GM13977 (cell line): ENCODE results near the gene USP12.
A peak's percentile ranks its signal among the peaks of the same experiment; 100 is the strongest.

Experiments used
- DNase-seq: peaks from one replicate; pipeline ENCODE4 v3.0.0; 2012; ENCODE audit warnings: low spot score
- CTCF ChIP-seq: IDR thresholded peaks from 2 replicates; pipeline ENCODE4 v1.5.1; 2012; ENCODE audit warnings: mild to moderate bottlenecking, control low read depth; ENCODE audit not compliant: insufficient read depth; ENCODE audit errors: extremely low read depth, missing control alignments
- in situ Hi-C: fragments of 300-500 bp; cut with MboI; formaldehyde crosslinking; loops from one replicate; pipeline ENCODE4 v1.12.0; 2022; ENCODE audit warnings: low sequenced_read_pairs, low pct_unique_long_range_greater_than_20kb, mixed read lengths, inconsistent platforms; ENCODE audit not compliant: unreplicated experiment

The USP12 gene

GRCh38 chr13:27174766-27175455 is 3.3 kb upstream of the USP12 start:
- in situ Hi-C loops, result no loop called here
- no peak for TF ChIP-seq CTCF
- no peak for DNase-seq

- no peak for TF ChIP-seq CTCF
- DNase-seq, result peak; percentile 34
- in situ Hi-C loops, result no loop called here
Measured at GRCh38 chr13:27172495-27172842, 858 bp upstream of the USP12 start.

DNA sequence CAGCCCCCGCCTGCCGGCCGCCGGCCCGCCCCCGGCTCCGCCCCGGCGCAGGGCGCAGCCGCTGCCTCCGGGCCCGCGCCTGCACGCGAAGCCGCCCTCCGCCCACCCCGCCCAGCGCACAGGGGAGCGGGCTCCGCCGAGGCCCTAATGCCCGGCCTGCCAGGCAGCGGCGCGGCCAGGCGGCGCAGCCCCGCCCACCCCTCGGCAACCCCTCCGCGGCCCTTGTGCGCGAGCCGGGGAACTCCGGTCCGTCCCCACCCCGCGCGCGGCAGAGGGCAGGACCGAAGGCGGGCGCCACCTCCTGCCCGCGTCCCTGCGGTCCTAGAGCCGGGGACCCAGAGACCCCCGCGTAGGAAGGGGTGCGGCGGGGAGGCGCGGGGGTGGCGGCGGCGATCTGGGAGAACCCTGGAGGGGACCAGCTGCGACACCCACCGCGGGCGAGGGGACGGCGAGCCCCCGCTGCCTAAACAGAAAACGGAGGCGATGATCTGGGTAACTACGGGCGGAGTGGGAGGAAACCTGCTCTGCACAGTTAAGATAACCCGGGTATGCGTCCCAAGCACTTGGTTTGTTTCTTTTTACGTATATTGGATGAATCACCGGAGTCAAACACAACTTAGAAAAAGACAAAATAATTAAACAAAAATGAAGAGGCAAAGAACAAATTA is 350 bp upstream of the USP12 start:
- DNase-seq, result peak; percentile 96
- TF ChIP-seq CTCF, result peak; percentile 19
- in situ Hi-C loops, result no loop called here

- TF ChIP-seq CTCF, result peak; percentile 18
- DNase-seq, result peak; percentile 45
- in situ Hi-C loops, result no loop called here
Measured at GRCh38 chr13:27170516-27171243, 931 bp downstream of the USP12 start.

GRCh38 chr13:27170221-27170515 is 1.4 kb downstream of the USP12 start:
- no peak for TF ChIP-seq CTCF
- DNase-seq, result peak; percentile 67
- in situ Hi-C loops, result no loop called here

GRCh38 chr13:27168906-27169657 is 2.5 kb downstream of the USP12 start:
- TF ChIP-seq CTCF, result no peak
- in situ Hi-C loops, result no loop called here
- no peak for DNase-seq
